GM21576 (cell line): ENCODE results near the gene ZBTB16.

Source experiments
- ATAC-seq: cut with Tn5 transposase; IDR thresholded peaks from one replicate; pipeline ENCODE4 v1.9.1; 2021; ENCODE audit warnings: mild to moderate bottlenecking, moderate library complexity; ENCODE audit not compliant: unreplicated experiment

Gene ZBTB16

DNA sequence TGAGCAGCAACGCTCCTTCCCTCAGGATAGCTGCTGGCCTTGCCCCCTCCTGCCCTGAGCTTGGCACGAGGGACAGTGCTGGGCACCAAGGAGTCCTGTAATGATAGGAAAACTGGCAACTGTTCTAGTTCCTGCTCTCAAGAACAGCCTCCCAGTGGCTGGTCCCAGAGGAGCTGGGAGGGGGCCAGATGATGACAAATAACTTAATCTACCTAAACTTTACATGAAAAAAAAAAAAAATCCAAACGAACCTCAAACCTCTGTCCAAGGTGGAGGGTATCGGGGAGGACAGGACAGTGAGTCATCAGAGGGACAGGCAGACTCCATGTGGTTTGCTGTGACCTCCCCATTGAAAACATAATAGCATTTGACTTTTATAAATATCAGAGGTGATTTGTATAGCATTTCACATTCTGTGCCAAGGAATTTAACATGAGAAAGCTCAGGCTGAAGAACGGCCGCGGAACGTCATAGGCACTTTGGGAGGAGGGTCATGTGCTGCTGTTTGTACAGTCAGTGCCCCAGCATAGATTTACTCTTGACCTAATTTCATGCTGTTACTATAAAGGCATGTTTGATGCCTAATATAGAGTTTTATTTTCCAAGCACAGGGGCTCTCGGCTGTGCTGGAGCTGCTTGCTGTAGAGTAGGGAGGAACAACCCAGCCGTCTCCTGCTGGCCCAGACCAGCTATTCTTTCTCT is 138.4 kb downstream of the ZBTB16 start:
- ATAC-seq = no peak

DNA sequence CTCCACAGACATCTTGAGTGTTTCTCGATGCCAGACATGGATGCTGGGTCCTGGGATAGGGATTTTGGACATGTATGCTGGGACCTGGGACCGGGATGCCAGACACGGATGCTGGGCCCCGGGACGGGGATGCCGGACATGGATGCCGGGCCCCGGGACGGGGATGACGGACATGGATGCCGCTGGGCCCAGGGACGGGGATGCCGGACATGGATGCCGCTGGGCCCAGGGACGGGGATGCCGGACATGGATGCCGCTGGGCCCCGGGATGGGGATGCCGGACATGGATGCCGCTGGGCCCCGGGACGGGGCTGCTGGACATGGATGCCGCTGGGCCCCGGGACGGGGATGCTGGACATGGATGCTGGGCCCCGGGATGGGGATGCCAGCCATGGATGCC is 139.5 kb downstream of the ZBTB16 start:
- ATAC-seq = no peak

DNA sequence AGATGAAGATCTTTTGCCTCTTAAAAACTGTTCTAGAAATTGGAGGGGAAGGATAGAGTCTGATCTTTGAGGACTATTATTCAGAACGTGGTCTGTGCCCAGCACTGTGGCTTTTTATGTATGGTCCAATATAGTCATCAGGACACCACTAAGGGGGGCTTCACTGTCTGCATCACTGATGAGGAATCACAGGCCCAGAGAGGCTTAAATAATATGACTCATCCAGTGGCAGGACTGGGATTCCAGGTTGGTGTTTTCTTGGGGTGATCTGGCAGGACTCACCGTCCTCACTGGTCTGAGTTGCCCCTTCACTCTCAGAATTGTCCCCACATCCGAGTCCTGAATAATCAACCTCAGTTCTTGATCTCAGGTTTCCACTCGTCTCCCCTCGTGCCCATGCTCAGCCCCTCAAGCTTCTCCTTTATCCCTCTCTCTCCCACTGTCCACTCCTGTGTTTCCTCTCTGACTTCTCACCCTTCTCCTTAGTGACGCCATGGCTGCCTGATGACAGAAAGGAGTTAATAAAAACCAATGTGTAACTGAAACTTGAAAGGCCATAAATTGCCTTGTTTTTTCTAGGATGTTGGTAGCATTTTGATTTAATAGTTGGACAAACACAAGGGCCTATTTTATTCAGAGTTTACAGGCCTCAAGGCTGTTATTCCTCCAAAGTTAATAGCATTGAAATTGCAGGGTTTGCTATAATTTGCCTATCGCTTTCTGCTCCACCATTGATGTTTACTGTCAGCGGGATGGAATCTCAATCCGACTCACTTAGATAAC is 141.0 kb downstream of the ZBTB16 start:
- no peak for ATAC-seq

DNA sequence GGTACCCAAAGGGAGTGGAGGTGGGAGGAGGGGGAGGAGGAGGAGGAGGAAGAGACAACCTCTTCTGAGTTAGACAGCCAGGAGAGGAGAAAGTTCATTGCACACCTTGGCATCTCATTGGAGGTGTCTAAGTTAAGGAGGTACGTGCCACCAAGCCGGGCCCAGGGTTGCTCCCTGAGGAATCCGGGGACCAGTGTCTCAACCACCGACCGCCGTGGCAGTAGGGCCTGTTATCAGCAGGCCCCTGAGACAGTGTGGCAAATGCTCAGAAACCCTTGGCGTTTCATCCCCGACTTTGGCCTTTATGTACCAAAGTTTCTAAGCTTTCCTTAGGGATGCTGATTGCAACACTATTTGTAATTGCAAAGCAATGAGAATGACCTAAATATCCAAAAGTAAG is 141.7 kb downstream of the ZBTB16 start:
- no peak for ATAC-seq

DNA sequence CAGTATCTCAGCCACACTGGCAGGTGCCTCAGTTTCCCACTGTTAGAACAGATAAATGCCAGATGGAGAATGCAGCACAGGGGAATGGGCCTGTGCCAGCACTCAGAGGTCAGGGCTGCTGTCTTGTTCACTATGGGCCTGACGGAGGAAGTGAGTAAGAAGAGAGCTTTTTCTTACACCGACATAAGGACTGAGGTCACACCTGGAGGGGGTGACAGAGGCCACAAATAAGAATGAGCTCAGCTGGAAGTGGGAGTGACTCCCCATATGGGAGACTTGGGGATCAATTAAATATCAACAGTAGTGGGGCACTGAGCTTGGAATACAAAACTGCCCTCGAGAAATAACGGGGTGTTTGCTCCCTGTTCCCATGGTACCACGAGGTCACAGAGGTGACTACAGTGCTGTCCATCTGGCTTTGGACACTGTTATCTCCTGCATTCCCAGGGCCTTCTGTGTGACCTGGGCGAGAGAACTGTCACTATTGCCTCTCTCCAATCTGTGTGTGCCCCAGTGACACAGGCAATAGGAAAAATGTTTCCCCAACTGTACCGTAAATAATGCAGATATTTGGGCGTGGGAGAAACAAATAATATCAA is 142.6 kb downstream of the ZBTB16 start:
- ATAC-seq = no peak

DNA sequence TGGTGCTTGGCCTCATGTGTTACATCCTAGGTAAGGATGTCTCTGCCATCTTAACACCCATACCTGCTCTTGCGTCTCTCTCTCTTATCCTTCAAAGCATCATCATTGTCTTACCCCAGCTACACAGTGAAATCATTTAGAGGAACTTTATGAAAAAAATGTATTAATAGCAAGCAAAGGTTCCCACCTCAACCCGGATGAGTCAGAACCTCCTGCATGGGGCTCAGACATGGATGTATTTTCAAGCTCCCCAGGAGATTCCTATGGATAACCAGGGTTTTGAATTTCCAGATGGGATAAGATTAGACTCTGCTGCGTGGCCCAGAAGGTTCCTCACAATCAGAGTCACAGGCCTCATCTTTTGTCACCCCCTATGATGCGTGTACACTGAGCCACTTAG is 147.6 kb downstream of the ZBTB16 start:
- no peak for ATAC-seq

DNA sequence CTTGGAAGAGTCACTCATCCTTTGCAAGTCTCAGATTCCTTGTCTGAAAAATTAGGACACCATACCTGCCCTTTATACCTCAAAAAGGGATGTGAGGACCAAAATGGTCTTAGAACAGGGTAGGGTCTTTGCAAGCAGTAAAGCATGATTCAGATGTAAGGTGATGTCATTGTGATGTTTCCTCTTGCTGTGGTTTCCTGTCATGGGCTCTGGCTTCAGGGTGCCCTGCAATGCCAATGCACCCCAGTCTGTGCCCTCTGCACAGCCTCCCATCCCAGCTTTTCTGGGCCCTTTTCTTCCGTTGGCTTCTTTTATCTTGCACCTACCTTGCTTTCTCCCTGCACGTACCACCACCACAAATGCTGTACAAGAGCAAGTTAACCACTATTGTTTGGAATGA is 148.9 kb downstream of the ZBTB16 start:
- ATAC-seq = no peak

DNA sequence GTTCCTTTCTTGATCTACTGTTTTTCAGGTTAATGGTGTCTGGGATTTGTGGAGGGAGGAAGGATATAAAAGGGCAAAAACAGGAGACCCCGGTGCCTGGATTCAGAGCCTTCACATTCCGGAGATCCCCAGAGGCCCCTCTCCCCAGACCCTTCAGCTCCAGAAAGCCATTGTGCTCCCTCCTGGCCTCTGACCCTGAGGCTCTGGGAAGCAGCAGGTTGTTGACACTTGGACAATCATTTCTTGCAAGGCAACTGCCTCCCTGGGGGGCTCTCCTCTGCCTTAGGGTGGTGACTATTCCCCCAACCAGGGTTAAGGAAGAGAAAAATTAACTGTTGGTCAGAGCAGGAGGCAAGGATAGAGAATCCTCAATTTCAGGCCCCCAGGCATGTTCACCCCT is 149.8 kb downstream of the ZBTB16 start:
- no peak for ATAC-seq

DNA sequence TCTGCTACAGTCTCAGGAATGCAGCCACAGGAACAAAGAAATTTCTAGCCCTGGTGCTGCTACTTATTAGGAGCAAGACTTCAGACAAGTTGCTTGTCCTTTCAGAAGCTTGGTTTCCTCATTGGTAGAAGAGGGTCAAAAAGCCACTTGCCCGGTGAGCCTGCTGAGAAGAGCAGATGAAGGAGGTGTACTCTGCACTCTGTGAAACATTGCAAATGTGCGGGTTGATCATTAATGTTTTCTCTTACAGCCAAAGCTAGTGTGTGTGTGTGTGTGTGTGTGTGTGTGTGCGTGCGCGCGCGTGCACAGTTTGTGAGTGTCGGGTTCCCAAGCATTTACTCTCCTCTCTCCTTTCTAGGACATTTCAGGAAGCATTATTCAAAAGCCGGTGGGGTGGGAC is 150.4 kb downstream of the ZBTB16 start:
- no peak for ATAC-seq

DNA sequence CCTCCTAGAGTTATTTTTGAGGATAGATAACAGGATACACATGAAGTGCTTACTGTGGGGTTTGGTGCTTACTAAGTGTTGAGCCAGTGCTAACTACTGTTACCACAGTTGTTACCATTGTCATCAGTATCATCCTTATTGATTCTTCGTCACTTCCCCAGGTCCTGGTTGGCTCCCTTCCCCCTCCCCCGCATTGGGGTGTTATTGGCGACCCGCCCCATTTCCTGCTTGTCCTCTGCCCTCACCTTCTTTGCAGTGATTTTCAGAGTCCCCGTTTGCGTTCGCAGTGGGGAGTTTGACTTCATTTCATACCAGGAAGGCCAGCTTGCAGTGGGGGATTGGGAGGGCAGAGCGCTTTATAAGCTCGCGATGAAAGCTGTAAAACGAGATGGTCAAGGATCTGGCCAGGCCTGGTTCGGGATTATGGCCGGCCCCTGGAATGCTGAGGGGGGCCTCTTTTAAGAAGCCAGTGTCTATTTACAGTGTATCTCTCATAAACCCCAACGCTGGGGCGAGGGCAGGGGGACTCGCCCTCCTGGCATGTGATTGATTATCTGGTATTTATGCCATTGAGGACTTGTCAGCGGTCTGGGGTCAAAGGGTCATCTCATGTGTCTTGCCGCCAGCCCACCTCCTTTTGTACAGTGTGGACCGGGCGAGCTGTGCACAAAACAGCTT is 152.1 kb downstream of the ZBTB16 start:
- ATAC-seq = no peak

DNA sequence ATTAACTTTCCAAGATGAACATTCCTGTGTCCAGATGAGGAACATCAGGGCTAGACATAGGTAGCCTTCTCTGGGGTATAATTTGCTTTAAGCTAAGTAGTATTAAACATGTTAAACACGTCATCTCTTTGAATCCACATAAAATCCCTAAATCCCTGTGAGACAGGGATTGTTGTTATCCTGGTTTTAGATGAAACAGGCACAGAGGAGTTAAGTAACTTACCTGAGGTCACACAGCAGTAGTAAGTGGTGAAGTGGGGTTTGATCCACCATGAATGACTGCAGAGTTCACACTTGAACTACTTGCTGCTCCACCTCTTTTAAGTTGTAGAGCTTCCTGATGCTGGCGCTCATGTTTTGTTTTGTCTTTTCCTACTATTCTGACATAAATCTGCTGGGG is 154.1 kb downstream of the ZBTB16 start:
- no peak for ATAC-seq

DNA sequence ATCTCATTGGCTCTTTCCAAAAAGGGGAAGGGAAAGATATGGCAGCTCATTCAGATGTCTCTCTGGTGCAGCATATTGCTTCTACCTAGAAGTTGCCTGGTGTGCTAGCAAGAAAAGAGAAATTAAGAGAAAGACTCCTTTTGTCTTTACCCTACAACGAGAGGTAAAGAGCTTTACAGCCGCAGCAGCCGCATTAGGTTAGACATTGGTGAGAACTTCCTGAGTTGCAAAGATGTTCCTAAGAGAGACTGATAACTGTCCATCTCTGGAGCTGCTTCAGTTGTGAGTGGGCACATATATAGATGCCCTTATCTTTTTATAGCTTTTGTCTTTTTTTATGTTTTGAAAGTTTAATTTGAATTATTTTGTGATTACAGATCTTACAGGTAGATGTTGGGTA is 155.9 kb downstream of the ZBTB16 start:
- ATAC-seq = no peak

DNA sequence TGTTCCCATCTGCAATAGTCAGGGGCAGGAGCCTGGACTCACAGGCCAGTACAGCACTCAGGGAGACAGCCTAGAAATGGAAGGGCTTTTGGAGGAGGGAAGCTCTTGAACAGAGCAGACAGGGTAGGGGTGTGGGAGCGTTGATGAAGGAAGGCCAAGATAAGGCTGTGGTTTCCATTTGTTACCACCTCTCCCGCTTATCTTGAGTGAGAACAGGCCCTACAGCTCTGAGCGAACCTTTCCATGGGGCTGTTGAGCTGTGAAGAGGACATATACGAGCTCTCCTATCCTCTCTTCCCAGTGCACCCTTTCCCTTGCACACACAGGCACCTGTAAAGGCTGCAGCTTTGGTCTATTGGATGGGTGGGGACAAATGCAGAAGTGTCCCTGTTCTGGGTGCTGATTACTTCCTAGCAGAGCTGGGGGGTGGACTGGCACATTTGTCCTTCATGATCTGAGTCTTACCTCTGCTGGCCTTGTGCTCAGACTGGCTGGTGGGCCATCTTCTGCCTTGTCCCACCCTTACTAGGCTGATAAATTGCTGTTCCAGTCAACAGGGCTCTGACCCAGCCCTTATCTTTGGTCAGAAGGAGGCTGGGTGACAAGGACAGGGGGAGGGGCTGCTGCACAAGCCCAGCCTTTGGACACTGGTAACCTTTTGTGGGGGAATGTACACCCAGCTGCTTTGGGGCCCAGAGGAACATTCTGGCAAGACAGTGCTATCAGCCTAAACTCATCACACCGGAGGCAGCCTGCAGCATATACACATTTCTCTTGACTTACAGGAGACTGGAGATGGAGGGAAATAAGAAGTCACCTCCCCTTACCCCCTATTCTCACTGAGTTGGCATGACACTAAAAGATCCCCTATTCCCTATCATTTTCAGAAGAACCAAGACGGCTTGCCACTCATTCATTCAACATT is 156.6 kb downstream of the ZBTB16 start:
- no peak for ATAC-seq

DNA sequence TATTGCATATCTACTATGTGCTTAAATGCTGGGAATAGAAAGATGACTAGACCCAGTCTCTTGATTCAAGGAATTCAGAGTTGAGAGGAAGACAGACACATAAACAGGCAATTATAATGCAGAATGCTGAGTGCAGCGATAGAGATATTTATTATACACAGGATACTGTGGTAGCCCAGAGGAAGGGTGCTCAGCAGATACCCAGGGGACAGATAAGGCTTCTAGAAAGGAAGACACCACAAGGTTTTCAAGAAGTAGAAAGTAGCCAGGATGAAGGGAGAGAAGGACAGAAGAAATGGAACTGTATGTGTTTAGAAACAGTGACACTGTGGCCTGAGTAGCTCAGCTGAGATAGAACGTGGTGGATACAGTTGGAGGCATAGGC is 157.3 kb downstream of the ZBTB16 start:
- no peak for ATAC-seq

DNA sequence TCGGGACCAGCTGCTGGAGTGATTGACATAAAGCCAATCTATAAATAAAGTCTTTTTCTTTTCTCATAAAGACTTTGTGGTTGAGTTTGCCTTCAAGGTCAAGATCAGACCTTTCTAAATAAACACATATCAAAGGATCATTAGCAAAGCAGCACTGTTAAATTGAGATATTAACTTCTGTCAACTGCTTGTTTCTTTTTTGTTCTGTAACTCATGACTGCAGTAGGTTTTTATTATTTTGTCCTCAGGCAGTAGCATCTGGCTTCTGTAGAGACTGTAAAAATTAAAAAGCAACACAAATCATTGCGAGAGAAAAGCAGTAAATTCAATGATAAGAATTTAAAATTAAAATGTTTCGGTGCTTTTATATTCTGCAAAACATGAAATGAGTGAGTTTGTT is 159.0 kb downstream of the ZBTB16 start:
- no peak for ATAC-seq

DNA sequence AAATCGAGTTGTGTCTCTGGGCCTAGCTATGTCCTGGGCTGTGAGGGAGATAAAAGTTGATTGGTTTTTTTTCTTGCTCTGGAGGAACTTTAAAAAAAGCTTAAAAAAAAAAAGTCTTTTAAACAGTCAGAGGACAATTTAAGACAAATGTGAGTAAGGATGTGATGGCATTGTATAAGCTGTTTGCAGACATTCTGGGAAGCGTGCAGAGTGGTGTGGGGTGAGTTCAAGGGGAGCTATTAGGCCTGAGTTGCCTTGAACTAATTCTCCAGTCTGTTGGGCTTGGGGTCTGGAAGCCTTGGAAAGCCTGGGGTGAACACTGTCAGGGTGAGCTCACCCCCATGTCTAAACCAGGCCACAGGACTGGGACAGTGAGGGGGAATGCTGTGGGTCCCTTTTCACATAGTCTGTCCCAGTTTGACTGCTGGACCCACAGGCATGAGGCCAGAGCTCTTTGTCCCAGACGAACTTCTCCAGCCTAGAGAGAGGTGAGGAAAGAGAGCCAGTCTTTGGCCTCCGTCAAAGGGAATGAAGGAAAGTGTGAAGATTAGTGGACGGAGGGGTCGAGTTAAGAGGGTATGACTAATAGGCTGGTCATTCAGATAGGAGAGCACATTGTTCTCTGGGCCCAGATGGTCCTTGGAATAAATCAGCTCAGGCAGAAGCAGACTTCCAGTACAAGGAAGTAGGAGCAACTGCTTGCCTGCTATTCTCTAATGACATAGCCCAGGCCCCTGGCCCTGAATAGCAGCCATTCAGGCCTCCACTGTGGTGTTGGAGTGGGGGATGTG is 160.2 kb downstream of the ZBTB16 start:
- ATAC-seq = no peak

DNA sequence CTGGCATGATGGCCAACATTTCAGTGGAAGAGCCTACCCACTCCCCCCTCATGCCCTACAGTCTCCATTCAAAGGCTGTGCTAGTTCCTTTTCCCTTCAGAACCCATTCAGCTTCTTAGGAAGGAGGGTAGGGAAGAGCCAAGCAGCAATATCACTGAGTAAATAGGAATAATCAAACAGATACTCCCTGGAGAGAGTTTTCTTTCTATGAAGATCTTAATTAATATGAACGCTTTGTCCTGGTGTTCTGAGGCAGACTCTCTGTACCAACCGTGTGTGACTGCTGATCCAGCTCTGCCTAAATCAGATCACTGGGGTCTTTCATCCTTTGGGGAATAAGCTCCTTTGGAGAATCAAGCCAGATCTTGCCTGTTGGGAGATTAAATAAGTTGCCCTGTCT is 161.5 kb downstream of the ZBTB16 start:
- ATAC-seq = no peak

DNA sequence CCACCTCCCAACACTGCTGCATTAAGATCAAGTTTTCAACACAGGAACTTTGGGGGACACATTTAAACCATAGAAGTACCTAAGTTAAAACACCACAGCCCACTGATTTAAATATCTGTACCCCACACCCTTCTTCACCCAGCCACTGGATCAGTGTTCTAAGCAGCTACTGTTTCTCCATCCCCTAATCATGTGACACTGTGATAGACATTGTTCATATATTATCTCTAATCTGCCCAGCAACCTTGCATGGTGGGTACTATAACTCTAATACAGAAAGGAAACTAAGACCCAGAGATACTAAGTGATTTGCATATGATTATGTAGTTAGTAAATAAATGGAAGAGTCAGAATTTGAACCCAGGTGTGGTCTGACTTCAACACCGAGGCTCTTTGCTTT is 166.2 kb downstream of the ZBTB16 start:
- no peak for ATAC-seq

DNA sequence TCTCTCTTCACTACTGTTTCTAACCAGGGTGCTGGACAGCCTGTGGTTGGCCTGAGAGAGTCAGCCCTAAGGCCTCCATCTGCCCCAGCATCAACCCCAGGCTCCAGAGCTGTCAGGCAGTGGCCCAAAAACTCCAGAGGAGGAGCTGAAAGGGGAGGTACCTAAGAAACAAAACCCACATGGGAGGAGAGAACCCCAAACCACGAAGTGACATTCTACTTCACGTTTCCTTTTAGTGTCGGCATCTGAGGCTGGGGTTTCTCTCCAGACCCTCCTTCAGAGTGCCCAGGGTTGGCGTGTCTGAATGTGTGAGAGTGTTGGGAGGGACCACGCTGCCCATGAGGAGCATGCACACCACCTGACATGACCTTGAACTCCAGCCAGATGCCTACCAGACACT is 166.8 kb downstream of the ZBTB16 start:
- ATAC-seq = no peak
